Activated naive CD8-positive, alpha-beta T cell treated with anti-CD3 and anti-CD28 coated beads, Interleukin-2, amount 50 U/mL, for 24 hours (primary cell): ENCODE results near the gene C2orf72.

Experiments
- ATAC-seq: fragments of 150-1000 bp; cut with Tn5 transposase; one replicate; pipeline ENCODE4 v1.10.0; 2021
- DNase-seq: peaks from one replicate; pipeline ENCODE4 v3.0.0; 2021
- H3K27ac Mint-ChIP-seq: one replicate; pipeline ENCODE4 v1.8.0; 2021; ENCODE audit warnings: mild to moderate bottlenecking, mixed read lengths
- H3K27me3 Mint-ChIP-seq: one replicate; pipeline ENCODE4 v1.8.0; 2021; ENCODE audit warnings: mixed read lengths
- H3K36me3 Mint-ChIP-seq: one replicate; pipeline ENCODE4 v1.8.0; 2021; ENCODE audit warnings: low read depth, mixed read lengths
- H3K4me1 Mint-ChIP-seq: one replicate; pipeline ENCODE4 v1.8.0; 2021; ENCODE audit warnings: mixed read lengths
- H3K4me3 Mint-ChIP-seq: one replicate; pipeline ENCODE4 v1.8.0; 2021; ENCODE audit warnings: mild to moderate bottlenecking, moderate library complexity, mixed read lengths
- H3K9me3 Mint-ChIP-seq: one replicate; pipeline ENCODE4 v1.8.0; 2021; ENCODE audit warnings: mixed read lengths

C2orf72 gene

DNA sequence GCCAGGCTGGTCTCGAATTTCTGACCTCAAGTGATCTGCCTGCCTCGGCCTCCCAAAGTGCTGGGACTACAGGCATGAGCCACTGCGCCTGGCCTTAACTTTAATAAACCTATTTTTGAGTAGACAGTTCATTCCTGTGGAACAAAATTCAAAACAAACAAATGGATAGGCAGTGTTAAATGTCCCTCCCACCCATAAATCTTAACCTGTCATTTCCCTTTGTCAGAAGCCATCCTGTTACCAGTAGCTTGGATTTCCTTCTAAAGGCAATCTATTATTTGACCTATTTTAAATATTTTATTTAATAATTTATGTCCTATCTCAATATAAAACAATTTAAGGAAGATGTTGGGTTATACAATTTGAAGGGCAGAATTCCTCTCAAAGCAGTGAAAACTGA lies 6.6 kb upstream of the C2orf72 start:
- Mint-ChIP-seq H3K4me3 (no peak overlapping the region), H3K36me3 (no peaks in the 10 kb centered on the region), H3K27me3 (peaks cover 16% of the 10 kb centered on the region), H3K27ac (no peak overlapping the region), H3K9me3 (no peaks in the 10 kb centered on the region), H3K4me1 (no peaks in the 10 kb centered on the region)
- DNase-seq (no peak), ATAC-seq (no peak)

- H3K4me1 Mint-ChIP-seq, result peaks cover 1% of the 10 kb centered on the region
- no peak overlapping the region for H3K27ac Mint-ChIP-seq
- no peak overlapping the region for H3K4me3 Mint-ChIP-seq
- DNase-seq (no peak), ATAC-seq (no peak)
- peaks cover 29% of the 10 kb centered on the region for H3K27me3 Mint-ChIP-seq
- no peaks in the 10 kb centered on the region for H3K36me3 Mint-ChIP-seq
- no peaks in the 10 kb centered on the region for H3K9me3 Mint-ChIP-seq
Measured at GRCh38 chr2:231032575-231033140, 4.7 kb upstream of the C2orf72 start.

- no peak for DNase-seq
- no peak for ATAC-seq
- H3K4me3 Mint-ChIP-seq, result no peak overlapping the region
- H3K27ac Mint-ChIP-seq, result no peak overlapping the region
- H3K9me3 Mint-ChIP-seq, result no peaks in the 10 kb centered on the region
- no peaks in the 10 kb centered on the region for H3K36me3 Mint-ChIP-seq
- H3K27me3 Mint-ChIP-seq, result peaks cover 33% of the 10 kb centered on the region
- H3K4me1 Mint-ChIP-seq, result peaks cover 1% of the 10 kb centered on the region
Measured at GRCh38 chr2:231033147-231034132, 3.9 kb upstream of the C2orf72 start.

- Mint-ChIP-seq H3K27me3 (peaks cover 42% of the 10 kb centered on the region), H3K4me1 (peaks cover 1% of the 10 kb centered on the region), H3K27ac (no peak overlapping the region), H3K36me3 (no peaks in the 10 kb centered on the region), H3K4me3 (no peak overlapping the region), H3K9me3 (no peaks in the 10 kb centered on the region)
- no peak for DNase-seq
- ATAC-seq, result no peak
Measured at GRCh38 chr2:231034291-231034882, 2.9 kb upstream of the C2orf72 start.

DNA sequence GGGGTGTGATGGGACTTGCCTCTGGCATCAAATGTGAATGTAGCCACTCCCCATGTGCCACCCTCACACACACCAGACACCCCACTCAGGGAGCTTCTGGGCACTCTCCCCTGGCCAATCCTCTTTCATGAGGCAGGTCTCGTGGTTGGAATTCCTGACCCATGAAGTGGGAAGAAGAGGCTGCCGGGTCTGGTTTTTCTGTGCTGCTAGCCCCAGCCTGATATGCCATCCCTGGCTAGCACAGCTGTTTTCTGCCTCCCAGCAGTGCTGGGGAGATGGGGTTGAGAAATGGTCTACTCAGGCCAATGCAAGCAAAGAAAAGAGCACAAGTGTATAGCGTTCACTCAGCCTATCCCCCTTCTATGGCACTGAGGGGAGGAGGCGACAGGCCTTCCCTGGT lies 1.2 kb upstream of the C2orf72 start:
- H3K4me1 Mint-ChIP-seq, result peaks cover 1% of the 10 kb centered on the region

DNA sequence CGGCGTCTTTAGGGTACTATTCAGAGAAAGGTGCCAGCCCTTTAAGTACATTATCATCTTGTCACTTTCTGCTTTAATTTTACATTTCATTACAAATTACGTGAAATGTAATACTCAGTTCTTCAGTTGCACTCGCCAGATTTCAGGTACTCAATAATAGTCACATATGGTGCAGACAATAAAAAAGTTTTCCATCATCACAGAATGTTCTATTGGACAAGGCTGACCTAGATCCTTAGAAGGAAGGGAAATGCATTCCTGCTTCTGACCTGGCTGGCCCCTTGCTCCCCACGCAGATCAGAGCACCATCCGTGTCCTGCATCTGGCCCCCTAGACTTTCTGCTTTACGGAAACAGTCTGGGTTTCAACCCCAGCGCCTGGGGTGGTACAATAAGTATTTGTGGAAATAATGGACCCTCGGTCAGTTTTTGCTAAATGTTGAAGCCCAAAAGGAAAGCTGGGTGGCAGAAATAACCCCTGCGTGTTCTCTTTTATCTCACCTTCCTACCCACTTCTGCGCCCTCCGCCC lies 681 bp upstream of the C2orf72 start:
- Mint-ChIP-seq H3K27ac (no peak overlapping the region), H3K4me3 (peak overlapping the region; percentile 24), H3K9me3 (no peaks in the 10 kb centered on the region), H3K36me3 (no peaks in the 10 kb centered on the region), H3K4me1 (peaks cover 1% of the 10 kb centered on the region), H3K27me3 (peaks cover 63% of the 10 kb centered on the region)
- ATAC-seq (no peak), DNase-seq (no peak)

More for the DNA sequence above, 1.2 kb upstream of the C2orf72 start:
- Mint-ChIP-seq H3K4me3 (no peak overlapping the region), H3K9me3 (no peaks in the 10 kb centered on the region), H3K27ac (no peak overlapping the region), H3K27me3 (peaks cover 58% of the 10 kb centered on the region), H3K36me3 (no peaks in the 10 kb centered on the region)
- no peak for ATAC-seq
- no peak for DNase-seq

DNA sequence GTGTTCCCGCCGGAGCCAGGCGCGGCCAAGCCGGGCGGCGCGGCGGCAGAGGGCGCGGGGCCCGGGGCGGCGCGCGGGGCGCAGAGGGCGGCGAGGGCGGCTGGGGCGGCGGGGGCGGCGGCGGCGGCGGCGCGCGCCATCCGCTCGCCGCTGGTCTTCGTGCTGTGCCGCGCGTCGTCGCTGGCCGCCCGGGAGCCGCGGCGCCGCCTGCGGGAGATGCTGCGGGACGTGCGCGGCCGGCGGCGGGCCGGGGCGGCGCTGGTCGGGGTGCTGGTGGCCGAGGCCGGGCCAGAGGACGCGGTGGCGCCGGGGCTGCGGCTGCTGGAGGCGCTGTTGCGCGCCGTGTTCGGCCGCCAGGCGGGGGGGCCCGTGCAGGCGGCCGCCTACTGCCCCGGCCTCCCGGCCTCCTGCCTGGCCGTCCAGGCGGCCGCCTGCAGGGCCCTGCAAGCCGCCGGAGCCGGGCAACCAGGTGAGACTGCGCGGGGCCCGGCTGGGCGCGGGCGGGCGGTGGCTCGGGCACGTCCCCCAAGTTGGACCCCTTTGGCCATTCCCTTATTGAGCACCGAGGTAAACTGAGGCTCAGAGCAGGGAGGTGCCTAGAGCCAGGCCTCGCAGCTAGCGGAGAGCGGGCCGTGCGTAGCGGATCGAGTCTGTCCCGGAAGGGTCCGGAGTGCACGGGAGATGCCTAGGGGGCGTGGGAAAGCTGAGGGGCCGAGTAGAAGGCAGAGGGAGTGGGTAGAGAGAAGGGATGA lies 584 bp downstream of the C2orf72 start:
- ATAC-seq (no peak), DNase-seq (no peak)
- Mint-ChIP-seq H3K9me3 (no peaks in the 10 kb centered on the region), H3K4me3 (peak overlapping the region; percentile 38), H3K27ac (no peak overlapping the region), H3K27me3 (peaks cover 66% of the 10 kb centered on the region), H3K4me1 (peaks cover 1% of the 10 kb centered on the region), H3K36me3 (no peaks in the 10 kb centered on the region)

GRCh38 chr2:231038483-231039293 lies 1.4 kb downstream of the C2orf72 start:
- Mint-ChIP-seq H3K36me3 (no peaks in the 10 kb centered on the region), H3K27me3 (peaks cover 60% of the 10 kb centered on the region), H3K4me3 (peak overlapping the region; percentile 38), H3K27ac (no peak overlapping the region), H3K9me3 (no peaks in the 10 kb centered on the region), H3K4me1 (peaks cover 1% of the 10 kb centered on the region)
- ATAC-seq (no peak), DNase-seq (no peak)

- Mint-ChIP-seq H3K27ac (no peak overlapping the region), H3K4me3 (no peak overlapping the region), H3K27me3 (peaks cover 54% of the 10 kb centered on the region), H3K4me1 (peaks cover 1% of the 10 kb centered on the region), H3K36me3 (no peaks in the 10 kb centered on the region), H3K9me3 (no peaks in the 10 kb centered on the region)
- ATAC-seq (no peak), DNase-seq (no peak)
Measured at GRCh38 chr2:231039294-231039664, 2.0 kb downstream of the C2orf72 start.

- Mint-ChIP-seq H3K36me3 (no peaks in the 10 kb centered on the region), H3K27me3 (peaks cover 51% of the 10 kb centered on the region), H3K4me3 (no peak overlapping the region), H3K9me3 (no peaks in the 10 kb centered on the region), H3K27ac (peak overlapping the region; percentile 12), H3K4me1 (peaks cover 1% of the 10 kb centered on the region)
- ATAC-seq, result no peak
- DNase-seq, result no peak
Measured at GRCh38 chr2:231039821-231040364, 2.6 kb downstream of the C2orf72 start.

DNA sequence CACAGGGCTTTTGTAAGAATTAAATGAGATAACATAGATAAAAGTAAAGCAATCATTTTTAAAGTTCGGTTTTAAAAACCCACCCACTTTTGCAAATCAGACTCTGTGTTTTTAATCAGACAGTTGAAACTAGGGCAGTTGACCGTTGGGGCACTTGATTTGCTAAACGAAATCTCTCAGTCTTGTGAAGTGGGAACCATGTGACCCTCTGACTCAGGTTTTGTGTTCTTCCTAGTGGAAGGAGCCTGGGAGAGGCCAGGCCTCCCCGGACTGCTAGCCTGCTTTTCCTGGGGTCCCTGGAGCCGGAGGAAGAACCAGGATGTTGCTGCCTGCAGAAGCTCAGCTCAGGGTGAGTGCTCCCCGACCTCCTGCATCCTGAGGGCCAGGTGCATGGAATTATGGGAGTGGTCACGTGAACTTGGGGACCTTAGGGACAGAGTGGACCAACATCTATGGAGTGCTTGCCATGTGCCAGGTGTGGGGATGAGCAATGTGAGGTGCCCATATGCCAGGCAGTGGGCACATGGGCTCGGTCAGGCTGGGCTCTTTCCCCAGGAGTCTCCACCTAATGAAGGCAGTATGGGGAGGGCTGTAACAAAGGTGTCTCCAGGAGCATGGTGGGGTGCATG lies 3.9 kb downstream of the C2orf72 start:
- H3K36me3 Mint-ChIP-seq, result no peaks in the 10 kb centered on the region
- H3K27ac Mint-ChIP-seq, result no peak overlapping the region
- ATAC-seq, result no peak
- DNase-seq, result no peak
- no peak overlapping the region for H3K4me3 Mint-ChIP-seq
- H3K9me3 Mint-ChIP-seq, result no peaks in the 10 kb centered on the region
- peaks cover 46% of the 10 kb centered on the region for H3K27me3 Mint-ChIP-seq
- peaks cover 1% of the 10 kb centered on the region for H3K4me1 Mint-ChIP-seq

- Mint-ChIP-seq H3K9me3 (no peaks in the 10 kb centered on the region), H3K27me3 (peaks cover 38% of the 10 kb centered on the region), H3K4me1 (no peaks in the 10 kb centered on the region), H3K36me3 (no peaks in the 10 kb centered on the region), H3K27ac (no peak overlapping the region), H3K4me3 (no peak overlapping the region)
- DNase-seq (no peak), ATAC-seq (no peak)
Measured at GRCh38 chr2:231043796-231044195, 6.5 kb downstream of the C2orf72 start.

DNA sequence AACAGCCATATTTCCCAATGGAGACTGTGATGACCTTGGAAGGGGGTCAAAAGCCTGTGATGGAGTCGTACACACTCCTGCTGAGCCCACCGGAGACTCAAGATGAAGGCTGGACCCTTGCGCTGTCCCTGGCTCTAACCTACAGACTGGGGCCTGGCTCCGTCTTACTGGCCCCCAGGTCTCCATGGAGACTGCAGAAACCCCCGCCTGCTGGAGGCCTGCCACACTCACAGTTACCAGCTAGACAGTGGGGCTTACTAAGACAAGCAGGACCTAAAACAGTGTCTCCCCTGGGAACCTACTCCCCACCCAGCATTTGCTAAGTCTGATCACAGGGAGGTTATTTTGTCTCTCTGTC lies 9.6 kb downstream of the C2orf72 start:
- Mint-ChIP-seq H3K4me3 (no peak overlapping the region), H3K27ac (no peak overlapping the region), H3K27me3 (peaks cover 14% of the 10 kb centered on the region), H3K36me3 (no peaks in the 10 kb centered on the region), H3K9me3 (no peaks in the 10 kb centered on the region), H3K4me1 (no peaks in the 10 kb centered on the region)
- ATAC-seq (no peak), DNase-seq (no peak)
